Smooth muscle cell (in vitro differentiated cells): ENCODE results near the gene DCLK1. TPM values are rescaled to one million over a fixed set of nuclear protein-coding genes. Genes with fewer than 3 reads are reported as not detected.

Experiments used
- DNase-seq: peaks from one replicate; lab custom pipeline; 2025; ENCODE audit not compliant: unreplicated experiment; lab: John Stamatoyannopoulos, UW
- H2AFZ ChIP-seq: fragments of 200-600 bp; sonication (generic); 2 replicates; pipeline ENCODE4 v1.6.0; 2016; ENCODE audit warnings: antibody characterized with exemption, low read depth, mild to moderate bottlenecking
- H3F3A ChIP-seq: fragments of 200-600 bp; sonication (generic); 2 replicates; pipeline ENCODE4 v1.6.0; 2017; ENCODE audit warnings: antibody characterized with exemption, low read depth
- H3K27ac ChIP-seq: fragments of 200-600 bp; sonication (generic); 2 replicates; pipeline ENCODE4 v1.5.1; 2016; ENCODE audit warnings: low read depth, mild to moderate bottlenecking
- H3K27me3 ChIP-seq: fragments of 200-600 bp; sonication (generic); 2 replicates; pipeline ENCODE4 v1.6.1; 2016; ENCODE audit warnings: low read depth, mild to moderate bottlenecking
- H3K36me3 ChIP-seq: fragments of 200-600 bp; sonication (generic); 2 replicates; pipeline ENCODE4 v1.5.1; 2016; ENCODE audit warnings: low read depth
- H3K4me1 ChIP-seq: fragments of 200-600 bp; sonication (generic); 2 replicates; pipeline ENCODE4 v1.5.1; 2016; ENCODE audit warnings: low read depth
- H3K4me2 ChIP-seq: fragments of 200-600 bp; sonication (generic); 2 replicates; pipeline ENCODE4 v1.6.0; 2016; ENCODE audit warnings: mild to moderate bottlenecking
- H3K4me3 ChIP-seq: fragments of 200-600 bp; sonication (generic); 2 replicates; pipeline ENCODE4 v1.5.1; 2016; ENCODE audit warnings: mild to moderate bottlenecking
- H3K79me2 ChIP-seq: fragments of 200-600 bp; sonication (generic); 2 replicates; pipeline ENCODE4 v1.6.0; 2016; ENCODE audit warnings: low read depth, mild to moderate bottlenecking
- H3K9ac ChIP-seq: fragments of 200-600 bp; sonication (generic); 2 replicates; pipeline ENCODE4 v1.6.0; 2016; ENCODE audit warnings: low read depth
- H3K9me3 ChIP-seq: fragments of 200-600 bp; sonication (generic); replicated peaks from 2 replicates; pipeline ENCODE4 v1.5.1; 2016; ENCODE audit warnings: low read depth
- H4K20me1 ChIP-seq: fragments of 200-600 bp; sonication (generic); 2 replicates; pipeline ENCODE4 v1.6.0; 2016; ENCODE audit warnings: low read depth
- CTCF ChIP-seq: fragments of 200-600 bp; sonication (generic); IDR thresholded peaks from 2 replicates; pipeline ENCODE4 v1.5.1; 2017; ENCODE audit warnings: borderline replicate concordance, mild to moderate bottlenecking, antibody characterized with exemption; ENCODE audit not compliant: insufficient read depth, poor library complexity, severe bottlenecking
- WGBS: methylation state at CpG from one replicate; pipeline ENCODE4 v1.1.7; 2016; ENCODE audit warnings: low lambda C conversion rate; 5-methylcytosine and 5-hydroxymethylcytosine counted together
- polyA plus RNA-seq: library from polyadenylated mRNA; unstranded; fragments of >200 nt; fragmentation: Nextera tagmentation; extraction: Ambion mirVana; gene quantifications from 2 replicates; pipeline ENCODE4 v1.2.1, GENCODE V29; 2016
- total RNA-seq: library from RNA; depleted of rRNA; stranded (reverse); fragments of >200 nt; gene quantifications from 2 replicates; pipeline ENCODE4 v1.2.3, GENCODE V29; 2014

Gene DCLK1
- 0.31 and 0.72 TPM in 2 replicates for total RNA-seq
- not detected in 2 replicates for polyA plus RNA-seq

GRCh38 chr13:36131222-36131930 lies at the start of gene DCLK1:
Gene DCLK1, minus strand, starts transcription at chr13:36131382.
- Histone ChIP-seq H3K4me2 (peak within 1 kb of the TSS; percentile 91), H3K4me3 (peak within 1 kb of the TSS; percentile 50), H3K4me1 (no peaks in the 10 kb centered on the region), H3K9me3 (no peaks in the 10 kb centered on the region), H3K36me3 (no peaks in the 10 kb centered on the region), H3K79me2 (no peaks in the 10 kb centered on the region), H4K20me1 (no peaks in the 10 kb centered on the region), H3K27me3 (peaks cover 76% of the 10 kb centered on the region), H3K9ac (no peak within 1 kb of the TSS), H3K27ac (no peak within 1 kb of the TSS), H3F3A (no peaks in the 10 kb centered on the region), H2AFZ (peak within 1 kb of the TSS; percentile 63)
- no peak for TF ChIP-seq CTCF
- 17% methylated on average over 21 of the region's 48 CpGs for whole genome bisulfite sequencing
- DNase-seq: no peak

- no peaks in the 10 kb centered on the region for H3F3A ChIP-seq
- no peak overlapping the region for H2AFZ ChIP-seq
- H3K79me2 ChIP-seq: no peaks in the 10 kb centered on the region
- no peak overlapping the region for H3K4me2 ChIP-seq
- H3K9ac ChIP-seq: no peak overlapping the region
- no peaks in the 10 kb centered on the region for H3K4me1 ChIP-seq
- TF ChIP-seq CTCF: no peak
- no peaks in the 10 kb centered on the region for H3K27me3 ChIP-seq
- H3K36me3 ChIP-seq: no peaks in the 10 kb centered on the region
- H4K20me1 ChIP-seq: no peaks in the 10 kb centered on the region
- no peak overlapping the region for H3K4me3 ChIP-seq
- H3K27ac ChIP-seq: no peak overlapping the region
- no peaks in the 10 kb centered on the region for H3K9me3 ChIP-seq
- no peak for DNase-seq
- 93% methylated on average over 5 of the region's 5 CpGs for WGBS
These were observed 44.4 kb upstream of the DCLK1 start for GRCh38 chr13:36175621-36176020.

- WGBS: 74% methylated on average over 7 of the region's 7 CpGs
- TF ChIP-seq CTCF: no peak
- H3K4me1 ChIP-seq: no peaks in the 10 kb centered on the region
These were observed 43.7 kb upstream of the DCLK1 start for GRCh38 chr13:36174923-36175322.

More at GRCh38 chr13:36174923-36175322, 43.7 kb upstream of the DCLK1 start:
- DNase-seq: no peak
- no peaks in the 10 kb centered on the region for H3K27me3 ChIP-seq
- no peaks in the 10 kb centered on the region for H4K20me1 ChIP-seq
- no peak overlapping the region for H3K27ac ChIP-seq
- H3K4me3 ChIP-seq: no peak overlapping the region
- no peaks in the 10 kb centered on the region for H3F3A ChIP-seq
- no peaks in the 10 kb centered on the region for H3K36me3 ChIP-seq
- no peak overlapping the region for H3K9ac ChIP-seq
- no peaks in the 10 kb centered on the region for H3K79me2 ChIP-seq
- H2AFZ ChIP-seq: no peak overlapping the region
- H3K4me2 ChIP-seq: no peak overlapping the region
- H3K9me3 ChIP-seq: no peaks in the 10 kb centered on the region
